Renal cortical epithelial cell (primary cell): ENCODE results near the gene ICA1. TPM values are rescaled to one million over a fixed set of nuclear protein-coding genes. Genes with fewer than 3 reads are reported as not detected.

Experiments used
- DNase-seq: peaks from one replicate; pipeline ENCODE4 v3.0.0-alpha.2; 2011; ENCODE audit warnings: low read depth
- total RNA-seq: library from RNA; depleted of rRNA; stranded (reverse); fragments of >200 nt; gene quantifications from 2 replicates; pipeline ENCODE4 v1.2.3, GENCODE V29; 2014

Gene ICA1
- total RNA-seq, 1 donor from 2014 or later = 13.7 TPM

GRCh38 chr7:8161364-8161828 is 100.6 kb downstream of the ICA1 start:
- no peak for DNase-seq

GRCh38 chr7:8160779-8161345 is 101.1 kb downstream of the ICA1 start:
- no peak for DNase-seq

GRCh38 chr7:8160250-8160649 is 101.7 kb downstream of the ICA1 start:
- no peak for DNase-seq

- no peak for DNase-seq
These were observed 102.4 kb downstream of the ICA1 start for GRCh38 chr7:8159595-8159994.

- DNase-seq = peak; percentile 65
These were observed 104.7 kb downstream of the ICA1 start for GRCh38 chr7:8157296-8157695.

- no peak for DNase-seq
These were observed 106.1 kb downstream of the ICA1 start for GRCh38 chr7:8155836-8156235.

- peak; percentile 89 for DNase-seq
These were observed 107.7 kb downstream of the ICA1 start for GRCh38 chr7:8154272-8154671.

GRCh38 chr7:8152489-8153192 is 109.3 kb downstream of the ICA1 start:
- no peak for DNase-seq

GRCh38 chr7:8151161-8151725 is 110.7 kb downstream of the ICA1 start:
- DNase-seq = peak; percentile 47

GRCh38 chr7:8149222-8149621 is 112.7 kb downstream of the ICA1 start:
- peak; percentile 79 for DNase-seq

- no peak for DNase-seq
These were observed 114.1 kb downstream of the ICA1 start for GRCh38 chr7:8147760-8148463.

GRCh38 chr7:8146788-8147413 is 115.1 kb downstream of the ICA1 start:
- DNase-seq = no peak

GRCh38 chr7:8146106-8146787 is 115.7 kb downstream of the ICA1 start:
- DNase-seq = no peak

GRCh38 chr7:8144856-8145255 is 117.1 kb downstream of the ICA1 start:
- no peak for DNase-seq

GRCh38 chr7:8143151-8143874 is 118.7 kb downstream of the ICA1 start:
- DNase-seq = peak; percentile 54

- no peak for DNase-seq
These were observed 119.5 kb downstream of the ICA1 start for GRCh38 chr7:8142477-8142876.

- no peak for DNase-seq
These were observed 120.9 kb downstream of the ICA1 start for GRCh38 chr7:8141070-8141469.

GRCh38 chr7:8136051-8136730 is 125.8 kb downstream of the ICA1 start:
- peak; percentile 90 for DNase-seq

GRCh38 chr7:8135417-8135816 is 126.5 kb downstream of the ICA1 start:
- DNase-seq = peak; percentile 68

GRCh38 chr7:8134089-8134733 is 127.8 kb downstream of the ICA1 start:
- DNase-seq = peak; percentile 99
